Measurements from ENCODE around the gene SMPDL3A. TPM values are rescaled to one million over a fixed set of nuclear protein-coding genes. Genes with fewer than 3 reads are reported as not detected.

Gene SMPDL3A
- total and polyA plus RNA-seq, 2 of the 13 experiments (the other 11 are each of a cell fraction or from before 2014, with no cell fraction given) = 7.8 to 17.3 TPM

GRCh38 chr6:122789182-122790027, at the start of gene SMPDL3A (continued):
- TF ChIP-seq KLF13 (CRISPR knock-in tag; IDR thresholded peaks at IDR 0.05) (peak; percentile 95; the same call in 1 of the 2 replicates), SNAPC2 (CRISPR knock-in tag; IDR thresholded peaks at IDR 0.05) (peak; percentile 94), ZNF3 (CRISPR knock-in tag; IDR thresholded peaks at IDR 0.05) (no peak; the same call in 1 of the 2 replicates), IRX3 (CRISPR knock-in tag; IDR thresholded peaks at IDR 0.05; ENCODE audit: borderline replicate concordance, low read depth) (peak; percentile 95), ZNF83 (CRISPR knock-in tag; IDR thresholded peaks at IDR 0.05; ENCODE audit: borderline replicate concordance) (no peak; the same call in 1 of the 2 replicates), STAT6 (CRISPR knock-in tag; IDR thresholded peaks at IDR 0.05; ENCODE audit: borderline replicate concordance) (peak; percentile 88; the same call in 1 of the 2 replicates), RERE (CRISPR knock-in tag; IDR thresholded peaks at IDR 0.05; ENCODE audit: low read depth) (no peak), ZFY (CRISPR knock-in tag; IDR thresholded peaks at IDR 0.05) (peak; percentile 93), CAMTA2 (CRISPR knock-in tag; IDR thresholded peaks at IDR 0.05; ENCODE audit: borderline replicate concordance) (peak; percentile 75; the same call in 1 of the 2 replicates), ZNF337 (CRISPR knock-in tag; IDR thresholded peaks at IDR 0.05; ENCODE audit: borderline replicate concordance, low read depth) (peak; percentile 97), ZNF407 (CRISPR knock-in tag; IDR thresholded peaks at IDR 0.05; ENCODE audit: not compliant biosample characterization) (peak; percentile 95)
